HG03469 (cell line): ENCODE data around the gene TRA2B.
"Not testable (repeated sequence)": the region's sequence is repeated elsewhere in the genome, so short reads cannot be mapped to it uniquely, and the experiment has no call there.

Experiments
- ATAC-seq: cut with Tn5 transposase; IDR thresholded peaks from one replicate; pipeline ENCODE4 v1.9.1; 2021; ENCODE audit warnings: mild to moderate bottlenecking, moderate library complexity, moderate number of reproducible peaks; ENCODE audit not compliant: unreplicated experiment

The TRA2B gene

DNA sequence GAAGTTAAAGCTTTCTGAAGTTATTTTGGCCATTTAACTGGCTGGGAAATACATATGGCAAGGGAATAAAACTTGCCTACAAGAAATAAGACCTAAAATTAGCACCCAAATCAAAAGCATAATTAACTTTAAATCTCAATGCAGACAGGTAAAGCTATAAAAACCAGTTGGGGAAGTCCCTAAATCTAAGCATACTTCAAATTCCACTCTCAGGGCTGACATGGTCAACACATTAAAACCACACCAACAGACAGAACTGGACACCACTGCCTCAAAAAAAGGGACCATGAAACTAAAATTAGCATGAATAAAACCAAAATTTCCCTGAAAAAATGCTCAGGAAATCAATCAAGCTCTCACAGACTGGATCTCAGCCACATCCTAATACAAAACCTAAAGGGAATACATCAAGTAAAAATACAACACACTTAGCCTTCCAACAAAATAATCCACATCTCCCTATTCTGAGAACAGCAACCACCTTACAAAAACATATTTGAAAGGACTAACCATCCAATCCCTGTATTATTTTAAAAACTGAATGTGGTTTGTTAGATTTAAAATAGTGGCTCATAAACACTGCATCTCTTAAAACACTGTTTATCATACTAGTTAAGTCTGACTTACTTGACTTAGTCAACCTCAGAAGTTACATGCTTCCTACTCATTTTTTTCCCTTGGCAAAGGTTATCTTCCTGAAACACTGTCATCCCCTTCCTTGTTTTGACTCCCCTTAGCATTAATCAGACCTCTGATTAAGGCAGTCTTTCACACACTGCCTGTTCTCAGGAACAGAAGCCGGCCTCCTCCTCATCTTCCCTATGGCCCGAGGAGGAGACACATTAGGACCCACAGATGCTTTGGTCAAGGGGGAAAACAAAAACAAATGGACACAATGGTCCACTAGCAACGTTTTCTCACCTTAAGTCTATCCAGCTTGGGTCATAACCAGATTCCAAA, 8.3 kb downstream of the TRA2B start:
- no peak for ATAC-seq

- ATAC-seq: no peak
These were observed 9.3 kb downstream of the TRA2B start for GRCh38 chr3:185928496-185928895.

- ATAC-seq: no peak
These were observed 10.2 kb downstream of the TRA2B start for GRCh38 chr3:185927501-185928200.

DNA sequence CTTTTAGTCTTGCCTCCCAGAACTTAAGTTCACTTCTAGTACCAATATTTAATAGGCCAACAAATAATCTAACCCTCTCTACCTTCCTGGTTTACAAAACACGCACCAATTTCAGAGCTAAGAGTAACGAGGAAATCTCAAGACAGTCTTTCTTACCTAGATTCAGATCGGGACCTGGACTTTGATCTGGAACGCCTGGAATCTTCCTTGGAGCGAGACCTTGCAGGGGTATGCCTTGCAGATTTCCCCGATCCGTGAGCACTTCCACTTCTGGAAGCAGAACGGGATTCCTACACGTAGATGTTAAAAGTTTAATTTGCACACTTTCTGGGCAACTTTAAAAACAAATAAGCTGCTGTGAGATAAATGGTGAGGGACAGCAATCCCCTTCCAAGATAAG, 11.4 kb downstream of the TRA2B start:
- no peak for ATAC-seq

DNA sequence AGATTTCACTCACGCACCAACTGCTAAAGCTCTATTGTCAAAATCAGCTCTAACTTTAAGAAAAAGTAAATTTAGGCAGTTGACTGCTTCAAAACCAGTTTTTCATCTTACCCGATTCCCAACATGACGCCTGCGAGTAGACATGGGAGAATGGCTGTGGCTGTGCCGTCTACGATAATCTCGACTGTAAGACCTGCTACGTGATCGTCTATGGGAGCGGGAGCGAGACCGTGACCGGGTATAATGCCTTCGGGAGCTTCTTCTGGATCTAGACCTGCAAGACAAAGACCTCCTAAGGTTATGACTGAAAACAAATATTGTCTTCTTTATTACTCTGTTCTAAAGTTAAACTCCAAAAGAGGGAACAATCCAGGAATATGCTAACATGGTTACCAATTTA, 12.5 kb downstream of the TRA2B start:
- no peak for ATAC-seq

- ATAC-seq: no peak
These were observed 13.4 kb downstream of the TRA2B start for GRCh38 chr3:185924375-185924774.

DNA sequence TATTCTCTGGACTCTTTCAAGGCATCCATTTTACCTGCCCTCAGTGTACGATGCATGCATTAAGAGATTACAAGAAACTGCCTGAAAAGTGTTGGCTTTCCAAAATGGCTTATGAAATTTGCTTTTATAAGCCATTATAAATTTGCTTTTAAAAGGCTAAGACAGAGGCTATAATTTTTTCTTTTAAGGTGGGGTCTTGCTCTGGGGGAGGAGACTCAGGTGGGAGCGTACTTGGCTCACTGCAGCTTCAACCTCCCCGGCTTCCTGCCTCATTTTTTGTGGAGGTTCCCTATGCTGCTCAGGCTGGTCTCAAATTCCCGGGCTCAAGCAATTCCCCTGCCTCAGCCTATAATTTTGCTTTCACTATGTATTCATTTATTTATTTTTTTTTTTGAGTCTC, 17.6 kb downstream of the TRA2B start:
- no peak for ATAC-seq

- no peak for ATAC-seq
These were observed 21.6 kb downstream of the TRA2B start for GRCh38 chr3:185916042-185916833.

- no peak for ATAC-seq
These were observed 22.2 kb downstream of the TRA2B start for GRCh38 chr3:185915642-185916041.

DNA sequence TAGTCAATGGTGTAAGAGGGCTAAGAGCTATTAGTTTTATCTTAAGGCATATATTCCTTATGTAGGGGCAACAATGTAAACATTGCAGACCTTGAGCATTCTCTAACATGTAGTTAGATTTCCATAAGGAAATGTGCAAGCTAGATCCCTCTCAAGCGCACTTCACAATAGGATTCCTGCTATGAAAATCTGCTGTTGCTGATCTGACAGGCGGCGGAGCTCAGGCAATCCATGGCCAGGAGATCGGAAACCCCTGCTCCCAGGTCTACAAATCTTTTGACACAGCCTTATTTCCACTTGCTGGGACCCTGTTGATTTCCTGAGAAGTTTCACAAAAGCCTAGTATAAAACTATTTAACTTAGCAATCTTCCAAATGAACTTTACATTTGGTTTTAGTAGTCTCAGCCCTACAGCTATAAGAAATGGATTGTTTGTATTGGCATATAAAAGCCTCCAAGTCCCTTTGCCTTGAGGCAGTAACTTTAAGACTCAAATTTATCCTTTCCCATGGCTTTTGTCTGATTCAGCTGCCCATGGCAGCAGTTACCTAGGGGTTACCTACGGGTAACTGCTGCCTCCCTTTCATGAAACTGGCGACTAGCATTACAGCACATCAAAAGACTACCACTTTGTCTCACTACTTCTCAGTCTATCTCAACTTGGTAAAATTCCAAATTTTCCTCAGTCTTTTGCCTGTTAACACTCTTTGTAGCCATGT, 22.7 kb downstream of the TRA2B start:
- ATAC-seq: no peak

GRCh38 chr3:185912929-185913901, 24.6 kb downstream of the TRA2B start:
- ATAC-seq: no peak

GRCh38 chr3:185912512-185912911, 25.3 kb downstream of the TRA2B start:
- no peak for ATAC-seq

- not testable (repeated sequence) for ATAC-seq
These were observed 26.8 kb downstream of the TRA2B start for GRCh38 chr3:185911076-185911448.

DNA sequence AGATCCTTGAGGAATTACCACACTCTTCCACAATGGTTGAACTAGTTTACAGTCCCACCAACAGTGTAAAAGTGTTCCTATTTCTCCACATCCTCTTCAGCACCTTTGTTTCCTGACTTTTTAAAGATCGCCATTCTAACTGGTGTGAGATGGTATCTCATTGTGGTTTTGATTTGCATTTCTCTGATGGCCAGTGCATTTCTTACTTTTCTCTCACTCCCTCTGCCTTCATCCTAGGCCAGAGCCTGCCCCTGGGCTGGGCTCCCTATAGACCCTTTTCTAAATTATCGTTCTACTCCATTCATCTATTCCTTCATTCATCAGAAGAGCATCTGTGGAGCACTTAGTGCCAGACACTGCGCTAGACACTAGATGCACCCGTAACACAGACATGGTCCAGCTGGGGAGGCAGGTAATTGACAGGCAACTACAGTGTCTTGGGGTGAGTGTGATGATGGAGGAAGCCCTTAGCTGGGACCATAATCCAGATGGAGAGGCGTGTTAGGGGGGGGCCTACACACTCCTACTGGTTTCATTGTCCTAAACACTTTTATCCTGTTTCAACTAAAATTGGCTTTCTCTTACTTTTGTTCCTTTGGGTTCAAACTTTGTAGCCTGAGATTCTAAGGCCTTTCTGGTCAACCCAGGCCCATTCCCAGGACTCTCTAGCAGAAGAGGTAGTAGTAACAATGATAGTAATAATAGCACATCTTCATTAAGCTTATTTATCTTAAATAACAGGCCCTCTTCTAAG, 27.3 kb downstream of the TRA2B start:
- ATAC-seq: not testable (repeated sequence)

- not testable (repeated sequence) for ATAC-seq
These were observed 27.9 kb downstream of the TRA2B start for GRCh38 chr3:185909913-185910312.

- no peak for ATAC-seq
These were observed 37.6 kb downstream of the TRA2B start for GRCh38 chr3:185900228-185900627.

DNA sequence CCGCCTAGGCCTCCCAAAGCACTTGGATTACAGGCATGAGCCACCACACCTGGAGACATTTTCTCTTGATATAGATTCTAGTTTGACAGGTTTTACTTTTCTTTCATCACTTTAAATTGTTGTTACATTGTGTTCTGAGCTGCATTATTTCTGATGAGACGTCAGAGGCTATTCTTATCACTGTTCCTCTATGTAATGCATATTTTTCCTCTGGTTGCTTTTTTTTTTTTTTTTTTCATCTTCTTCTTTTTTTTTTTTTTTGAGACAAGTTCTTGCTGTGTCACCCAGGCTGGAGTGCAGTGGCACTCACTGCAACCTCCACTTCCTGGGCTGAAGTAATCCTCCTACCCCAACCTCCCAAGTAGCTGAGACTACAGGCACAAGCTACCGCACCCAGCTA, 41.2 kb downstream of the TRA2B start:
- no peak for ATAC-seq

DNA sequence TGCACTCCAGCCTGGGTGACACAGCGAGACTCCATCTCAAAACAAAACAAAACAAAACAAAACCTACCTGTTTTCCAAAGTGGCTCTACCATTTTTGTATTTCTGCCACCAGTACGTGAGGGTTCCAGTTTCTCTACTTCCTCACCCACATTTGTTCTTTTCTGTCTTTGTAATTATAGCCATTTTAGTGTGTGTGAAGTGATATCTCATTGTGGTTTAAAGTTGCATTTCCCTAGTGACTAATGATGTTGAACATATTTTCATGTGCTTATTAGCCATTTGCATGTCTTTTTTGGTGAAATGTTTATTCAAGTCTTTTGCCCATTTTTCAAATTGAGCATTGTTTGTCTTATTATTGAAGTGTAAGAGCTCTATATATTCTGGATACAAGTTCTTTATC, 50.7 kb downstream of the TRA2B start:
- no peak for ATAC-seq

DNA sequence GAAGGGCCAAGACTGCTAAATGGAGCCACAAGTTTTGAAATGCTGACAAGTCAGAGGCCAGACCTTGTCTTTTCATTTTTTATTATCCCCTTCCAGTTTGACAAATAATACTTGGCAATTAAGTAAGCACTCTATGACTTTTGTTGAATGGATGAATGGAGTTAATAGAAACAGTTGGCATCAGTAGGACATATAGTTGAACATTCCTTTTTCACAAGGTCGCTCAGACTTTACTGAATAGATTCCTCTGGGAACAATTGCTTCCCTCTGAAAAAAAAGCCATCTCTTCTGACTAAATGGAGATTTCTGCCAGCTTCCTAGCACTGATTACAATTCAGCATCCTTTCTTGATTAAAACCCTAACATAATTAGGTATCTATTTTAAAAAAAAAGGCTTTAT, 53.2 kb downstream of the TRA2B start:
- no peak for ATAC-seq
